ENCODE measurements around the gene ENC1. TPM values are rescaled to one million over a fixed set of nuclear protein-coding genes. Genes with fewer than 3 reads are reported as not detected.

ENC1 gene
- total RNA-seq, 4 donors from 2014 or later, result 14.9 to 26.9 (median 22.0) TPM

DNA sequence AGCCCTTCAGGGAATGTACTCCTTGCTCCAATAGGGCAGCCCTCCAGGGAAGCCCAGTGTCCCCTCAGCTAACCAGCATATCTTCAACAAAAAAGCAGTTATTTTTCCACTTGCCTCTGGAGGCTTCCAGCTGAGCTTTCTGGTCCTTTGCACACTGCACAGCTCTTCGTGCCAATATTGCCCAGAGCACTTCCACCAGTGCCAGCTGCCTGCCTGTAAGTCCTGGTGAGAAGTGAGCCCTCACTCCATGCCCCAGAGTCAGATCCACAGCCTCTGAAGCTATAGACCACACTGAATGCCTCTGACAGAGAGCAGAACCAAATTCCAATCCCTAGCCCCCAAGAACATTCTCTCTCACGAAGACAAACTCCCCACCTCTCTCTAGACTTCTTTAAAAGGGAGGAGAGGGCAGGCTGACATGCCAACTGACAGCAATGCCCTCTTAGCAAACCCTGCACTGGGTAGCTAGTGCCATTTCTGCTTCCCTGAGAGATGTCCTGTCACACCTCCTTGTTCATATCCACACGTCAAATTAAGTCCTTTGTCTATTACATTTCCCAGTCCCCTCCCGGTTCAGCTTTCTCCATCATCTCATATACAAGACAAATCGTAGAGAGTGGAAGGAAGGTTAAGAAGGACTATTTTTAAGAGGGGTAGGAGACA is 31.8 kb upstream of the ENC1 start:
- TF ChIP-seq, protein P1, sequence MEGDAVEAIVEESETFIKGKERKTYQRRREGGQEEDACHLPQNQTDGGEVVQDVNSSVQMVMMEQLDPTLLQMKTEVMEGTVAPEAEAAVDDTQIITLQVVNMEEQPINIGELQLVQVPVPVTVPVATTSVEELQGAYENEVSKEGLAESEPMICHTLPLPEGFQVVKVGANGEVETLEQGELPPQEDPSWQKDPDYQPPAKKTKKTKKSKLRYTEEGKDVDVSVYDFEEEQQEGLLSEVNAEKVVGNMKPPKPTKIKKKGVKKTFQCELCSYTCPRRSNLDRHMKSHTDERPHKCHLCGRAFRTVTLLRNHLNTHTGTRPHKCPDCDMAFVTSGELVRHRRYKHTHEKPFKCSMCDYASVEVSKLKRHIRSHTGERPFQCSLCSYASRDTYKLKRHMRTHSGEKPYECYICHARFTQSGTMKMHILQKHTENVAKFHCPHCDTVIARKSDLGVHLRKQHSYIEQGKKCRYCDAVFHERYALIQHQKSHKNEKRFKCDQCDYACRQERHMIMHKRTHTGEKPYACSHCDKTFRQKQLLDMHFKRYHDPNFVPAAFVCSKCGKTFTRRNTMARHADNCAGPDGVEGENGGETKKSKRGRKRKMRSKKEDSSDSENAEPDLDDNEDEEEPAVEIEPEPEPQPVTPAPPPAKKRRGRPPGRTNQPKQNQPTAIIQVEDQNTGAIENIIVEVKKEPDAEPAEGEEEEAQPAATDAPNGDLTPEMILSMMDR (IDR thresholded peaks at IDR 0.05), result no peak
- TF ChIP-seq EP300 (IDR thresholded peaks at IDR 0.05; ENCODE audit: low read depth) (no peak), POLR2A (IDR thresholded peaks at IDR 0.05) (no peak), POLR2AphosphoS5 (IDR thresholded peaks at IDR 0.05) (no peak)
- in situ Hi-C loops (cut with MboI; ENCODE audit: low pct_ligation_motif_present in 1 of 4, low pct_unique_long_range_greater_than_20kb in 1 of 4, low sequenced_read_pairs in 3 of 4), result loop anchor here (10.0 to 25.0 kb wide), 3 partner anchors 240 to 1085 kb away; no protein-coding TSS in a partner anchor
- Histone ChIP-seq H3K27me3 (no peaks in the 10 kb centered on the region), H3K4me1 (no peaks in the 10 kb centered on the region), H3K9me3 (no peaks in the 10 kb centered on the region), H3K36me3 (no peaks in the 10 kb centered on the region), H3K27ac (no peak overlapping the region), H3K4me3 (no peak overlapping the region)
- intact Hi-C loops (cut with DNase I; ENCODE audit: low total_unique reads), result no loop called here
- no peak for DNase-seq
- WGBS, 2 donors (ENCODE audit: low coverage in 1 of 2), result 52 to 60% methylated on average over 2 to 5 of the region's 5 CpGs

DNA sequence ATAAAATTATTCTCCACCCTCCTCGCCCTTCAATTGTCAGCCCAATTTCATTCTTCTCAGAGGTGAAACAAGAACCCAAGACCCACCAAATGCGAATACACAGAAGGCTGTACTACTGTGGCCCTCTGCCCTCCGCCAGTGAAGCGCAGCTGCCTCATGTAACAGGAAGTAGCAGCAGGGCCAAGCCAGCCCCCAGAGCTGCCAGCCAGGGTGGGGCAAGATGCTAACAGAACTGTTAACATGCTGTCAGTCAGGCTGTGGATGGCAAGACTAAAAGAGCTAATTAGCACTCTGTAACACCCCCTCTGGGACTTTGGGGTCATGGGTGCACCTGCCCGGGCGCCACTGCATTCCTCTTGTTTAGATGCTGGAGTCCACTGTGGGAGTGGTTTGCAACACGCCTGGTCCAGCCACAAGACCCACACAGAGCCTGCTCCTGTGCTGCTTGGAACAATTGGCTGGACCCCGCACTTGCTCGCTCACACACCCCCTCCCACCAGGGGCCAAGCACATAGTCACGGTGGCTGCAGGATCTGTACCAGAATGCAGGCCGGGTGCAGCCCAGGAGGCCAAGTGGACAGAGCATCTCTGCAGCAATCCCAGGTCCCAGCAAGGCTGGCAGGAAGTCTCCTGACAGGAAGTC is 30.0 kb upstream of the ENC1 start:
- TF ChIP-seq POLR2AphosphoS5 (IDR thresholded peaks at IDR 0.05), result no peak
- TF ChIP-seq, protein P1 (IDR thresholded peaks at IDR 0.05), result no peak
- no peak for TF ChIP-seq POLR2A (IDR thresholded peaks at IDR 0.05)
- in situ Hi-C loops (cut with MboI; ENCODE audit: low pct_ligation_motif_present in 1 of 4, low pct_unique_long_range_greater_than_20kb in 1 of 4, low sequenced_read_pairs in 3 of 4) (loop anchor here (10.0 to 25.0 kb wide), 3 partner anchors 242 to 1083 kb away; no protein-coding TSS in a partner anchor), intact Hi-C loops (cut with DNase I; ENCODE audit: low total_unique reads) (no loop called here)
- Histone ChIP-seq H3K27ac (no peak overlapping the region), H3K4me3 (no peak overlapping the region), H3K27me3 (no peaks in the 10 kb centered on the region), H3K36me3 (no peaks in the 10 kb centered on the region), H3K9me3 (no peaks in the 10 kb centered on the region), H3K4me1 (no peaks in the 10 kb centered on the region)
- no peak for DNase-seq
- 67 to 79% methylated on average over 1 to 11 of the region's 11 CpGs for WGBS, 2 donors (ENCODE audit: low coverage in 1 of 2)

DNA sequence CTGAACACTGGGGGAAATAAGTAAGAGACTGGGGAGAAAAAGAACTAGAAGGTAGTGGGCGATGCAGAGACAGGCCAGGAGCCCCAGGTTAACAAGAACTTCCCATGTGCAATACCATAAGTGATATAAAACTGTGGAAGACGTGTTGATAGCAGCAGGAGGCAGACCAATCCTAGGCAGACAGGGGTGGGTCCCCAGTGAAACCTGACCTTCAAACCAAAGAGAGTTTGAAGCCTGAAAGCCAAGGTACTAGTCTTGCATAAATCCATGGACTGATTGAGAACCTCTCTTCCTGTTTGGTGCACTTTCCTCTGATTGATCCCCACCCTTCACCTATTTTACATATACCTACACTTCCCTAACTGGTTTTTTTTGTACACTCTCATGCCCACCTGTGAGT is 29.3 kb upstream of the ENC1 start:
- H3K27me3 ChIP-seq, result no peaks in the 10 kb centered on the region
- in situ Hi-C loops (cut with MboI; ENCODE audit: low pct_ligation_motif_present in 1 of 4, low pct_unique_long_range_greater_than_20kb in 1 of 4, low sequenced_read_pairs in 3 of 4) (loop anchor here (10.0 to 25.0 kb wide), 3 partner anchors 242 to 1083 kb away; no protein-coding TSS in a partner anchor), intact Hi-C loops (cut with DNase I; ENCODE audit: low total_unique reads) (no loop called here)
- TF ChIP-seq, protein P1 (IDR thresholded peaks at IDR 0.05), result no peak
- TF ChIP-seq POLR2AphosphoS5 (IDR thresholded peaks at IDR 0.05), result no peak
- no peak for TF ChIP-seq EP300 (IDR thresholded peaks at IDR 0.05; ENCODE audit: low read depth)
- no peak for TF ChIP-seq POLR2A (IDR thresholded peaks at IDR 0.05)
- no peaks in the 10 kb centered on the region for H3K4me1 ChIP-seq
- 55 to 94% methylated on average over 2 of the region's 2 CpGs for WGBS, 2 donors (ENCODE audit: low coverage in 1 of 2)
- no peaks in the 10 kb centered on the region for H3K36me3 ChIP-seq
- no peak overlapping the region for H3K4me3 ChIP-seq
- DNase-seq, result no peak
- H3K9me3 ChIP-seq, result no peaks in the 10 kb centered on the region
- H3K27ac ChIP-seq, result no peak overlapping the region

DNA sequence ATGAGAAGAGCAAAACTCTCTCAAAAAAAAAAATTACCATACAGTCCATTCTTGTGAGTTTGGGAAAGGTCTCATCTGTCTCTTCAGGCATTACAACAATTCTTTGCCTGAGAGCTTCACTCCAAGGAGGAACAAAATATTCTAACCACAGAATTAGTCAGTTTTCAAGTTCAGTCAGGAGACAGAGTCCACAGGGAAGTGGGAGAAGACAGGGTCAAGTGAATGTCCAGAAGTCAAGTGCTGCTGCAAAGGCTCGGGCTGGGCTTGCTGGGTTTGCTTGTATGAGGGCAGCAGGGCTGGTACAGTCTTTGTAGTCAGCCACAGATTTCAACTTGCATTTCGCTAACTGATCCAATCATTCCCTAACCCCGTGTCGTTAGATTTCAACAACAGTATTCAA is 26.9 kb upstream of the ENC1 start:
- 81% methylated on average over 4 of the region's 4 CpGs; no CpG with 5 or more reads in 1 of the 2 donors for WGBS, 2 donors (ENCODE audit: low coverage in 1 of 2)
- DNase-seq, result no peak
- no peak overlapping the region for H3K4me3 ChIP-seq
- H3K4me1 ChIP-seq, result no peaks in the 10 kb centered on the region
- TF ChIP-seq POLR2AphosphoS5 (IDR thresholded peaks at IDR 0.05) (no peak), POLR2A (IDR thresholded peaks at IDR 0.05) (no peak), EP300 (IDR thresholded peaks at IDR 0.05; ENCODE audit: low read depth) (no peak)
- intact Hi-C loops (cut with DNase I; ENCODE audit: low total_unique reads), result no loop called here
- H3K27me3 ChIP-seq, result no peaks in the 10 kb centered on the region
- H3K27ac ChIP-seq, result no peak overlapping the region
- no peaks in the 10 kb centered on the region for H3K9me3 ChIP-seq
- H3K36me3 ChIP-seq, result no peaks in the 10 kb centered on the region
- in situ Hi-C loops (cut with MboI; ENCODE audit: low pct_ligation_motif_present in 1 of 4, low pct_unique_long_range_greater_than_20kb in 1 of 4, low sequenced_read_pairs in 3 of 4), result loop anchor here in 3 of 4 donors (25.0 kb wide), 2 partner anchors 245 to 1080 kb away; no protein-coding TSS in a partner anchor
